BE2C (cell line): Measurements from ENCODE around the gene TSPAN18.

ENCODE experiments used
- DNase-seq: peaks from one replicate; pipeline ENCODE4 v3.0.0-alpha.2; 2020
- H3K27me3 ChIP-seq: fragments of 250-450 bp; sonication (Bioruptor Pico); 2 replicates; pipeline ENCODE4 v1.5.1; 2020; ENCODE audit warnings: mild to moderate bottlenecking
- H3K36me3 ChIP-seq: fragments of 250-450 bp; sonication (Bioruptor Pico); 2 replicates; pipeline ENCODE4 v1.5.1; 2020; ENCODE audit warnings: mild to moderate bottlenecking
- H3K4me1 ChIP-seq: fragments of 250-450 bp; sonication (Bioruptor Pico); 2 replicates; pipeline ENCODE4 v1.5.1; 2020
- H3K4me3 ChIP-seq: 2 replicates; pipeline ENCODE4 v1.5.1; 2011; ENCODE audit warnings: low read depth, low read length
- H3K9me3 ChIP-seq: fragments of 250-450 bp; sonication (Bioruptor Pico); 2 replicates; pipeline ENCODE4 v1.5.1; 2020
- TF ChIP-seq, protein P1 (sequence below): IDR thresholded peaks from 2 replicates; pipeline ENCODE4 v1.5.1; 2012; ENCODE audit warnings: mild to moderate bottlenecking, low read depth, low read length

TSPAN18 gene

GRCh38 chr11:44831605-44832394 is 105.0 kb downstream of the TSPAN18 start:
- no peak for DNase-seq
- Histone ChIP-seq H3K4me3 (no peak overlapping the region), H3K4me1 (peaks cover 4% of the 10 kb centered on the region; the same call in 1 of the 2 replicates), H3K27me3 (no peaks in the 10 kb centered on the region), H3K9me3 (no peaks in the 10 kb centered on the region), H3K36me3 (no peaks in the 10 kb centered on the region)
- TF ChIP-seq, protein P1, sequence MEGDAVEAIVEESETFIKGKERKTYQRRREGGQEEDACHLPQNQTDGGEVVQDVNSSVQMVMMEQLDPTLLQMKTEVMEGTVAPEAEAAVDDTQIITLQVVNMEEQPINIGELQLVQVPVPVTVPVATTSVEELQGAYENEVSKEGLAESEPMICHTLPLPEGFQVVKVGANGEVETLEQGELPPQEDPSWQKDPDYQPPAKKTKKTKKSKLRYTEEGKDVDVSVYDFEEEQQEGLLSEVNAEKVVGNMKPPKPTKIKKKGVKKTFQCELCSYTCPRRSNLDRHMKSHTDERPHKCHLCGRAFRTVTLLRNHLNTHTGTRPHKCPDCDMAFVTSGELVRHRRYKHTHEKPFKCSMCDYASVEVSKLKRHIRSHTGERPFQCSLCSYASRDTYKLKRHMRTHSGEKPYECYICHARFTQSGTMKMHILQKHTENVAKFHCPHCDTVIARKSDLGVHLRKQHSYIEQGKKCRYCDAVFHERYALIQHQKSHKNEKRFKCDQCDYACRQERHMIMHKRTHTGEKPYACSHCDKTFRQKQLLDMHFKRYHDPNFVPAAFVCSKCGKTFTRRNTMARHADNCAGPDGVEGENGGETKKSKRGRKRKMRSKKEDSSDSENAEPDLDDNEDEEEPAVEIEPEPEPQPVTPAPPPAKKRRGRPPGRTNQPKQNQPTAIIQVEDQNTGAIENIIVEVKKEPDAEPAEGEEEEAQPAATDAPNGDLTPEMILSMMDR: no peak

GRCh38 chr11:44832452-44832851 is 105.7 kb downstream of the TSPAN18 start:
- H3K27me3 ChIP-seq: no peaks in the 10 kb centered on the region
- peaks cover 4% of the 10 kb centered on the region; the same call in 1 of the 2 replicates for H3K4me1 ChIP-seq
- no peak overlapping the region for H3K4me3 ChIP-seq
- no peaks in the 10 kb centered on the region for H3K36me3 ChIP-seq
- TF ChIP-seq, protein P1: no peak
- H3K9me3 ChIP-seq: no peaks in the 10 kb centered on the region
- DNase-seq: no peak

DNA sequence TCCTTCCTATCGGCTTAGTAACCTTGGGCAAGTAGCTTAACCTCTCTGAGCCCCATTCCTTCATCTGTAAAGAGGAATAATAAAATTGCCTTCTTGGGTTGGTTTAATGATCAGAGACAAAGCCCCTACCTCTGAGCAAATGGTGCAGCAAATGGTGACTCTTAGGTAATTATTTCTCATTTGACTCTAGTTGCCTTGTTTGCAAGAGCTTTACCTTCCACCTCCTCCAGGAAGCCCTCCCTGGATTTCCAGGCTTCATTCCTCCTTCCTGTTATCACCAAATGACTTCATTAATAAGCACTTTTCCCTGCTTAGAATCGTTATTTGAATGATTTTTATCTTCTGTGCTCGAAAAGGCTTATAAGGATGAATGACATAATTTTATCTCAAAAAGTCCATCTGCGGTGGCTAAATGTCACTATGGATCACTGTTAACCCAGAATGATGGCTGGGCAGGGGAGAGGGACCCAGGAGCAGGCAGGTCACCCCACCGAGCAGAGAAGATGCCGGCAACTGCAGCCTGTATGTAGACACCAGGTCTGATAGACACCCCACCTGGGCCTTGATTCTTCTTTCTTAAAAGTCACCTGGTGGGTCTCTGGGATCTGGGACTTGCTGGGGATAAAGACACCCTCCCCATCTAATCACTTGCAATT is 106.6 kb downstream of the TSPAN18 start:
- peaks cover 4% of the 10 kb centered on the region; the same call in 1 of the 2 replicates for H3K4me1 ChIP-seq
- no peak for DNase-seq
- H3K4me3 ChIP-seq: no peak overlapping the region
- no peaks in the 10 kb centered on the region for H3K36me3 ChIP-seq
- TF ChIP-seq, protein P1: no peak
- H3K9me3 ChIP-seq: no peaks in the 10 kb centered on the region
- H3K27me3 ChIP-seq: no peaks in the 10 kb centered on the region

DNA sequence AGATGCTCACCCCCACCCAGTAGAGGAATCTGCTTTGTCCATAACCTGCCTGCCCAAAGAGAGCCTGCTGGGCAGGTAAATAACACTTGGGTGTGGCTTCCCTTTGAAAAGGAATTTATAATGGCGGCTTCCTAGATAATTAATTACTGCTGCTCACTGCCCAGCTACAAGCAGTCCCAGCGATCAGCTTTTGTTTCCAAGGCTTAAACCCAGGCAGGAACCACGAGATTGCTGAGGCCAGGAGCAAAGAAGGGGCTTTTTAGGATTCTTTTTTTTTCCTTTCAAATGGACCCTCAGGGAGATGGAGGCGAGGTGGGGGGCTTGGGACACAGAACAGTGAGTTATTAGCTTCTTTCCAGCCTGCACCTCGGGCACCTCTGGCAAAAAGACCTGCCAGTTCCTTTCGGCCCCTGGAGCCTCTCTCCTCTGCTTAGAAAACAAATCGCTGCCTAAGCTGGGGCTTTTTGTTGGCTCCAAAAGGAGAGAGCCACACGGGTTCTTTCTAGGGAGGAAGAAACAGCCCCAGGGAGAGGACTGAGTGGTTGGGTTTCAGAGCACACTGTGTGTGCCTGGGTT is 107.2 kb downstream of the TSPAN18 start:
- Histone ChIP-seq H3K36me3 (no peaks in the 10 kb centered on the region), H3K9me3 (no peaks in the 10 kb centered on the region), H3K4me3 (no peak overlapping the region), H3K27me3 (no peaks in the 10 kb centered on the region), H3K4me1 (peaks cover 8% of the 10 kb centered on the region)
- TF ChIP-seq, protein P1: no peak
- no peak for DNase-seq

DNA sequence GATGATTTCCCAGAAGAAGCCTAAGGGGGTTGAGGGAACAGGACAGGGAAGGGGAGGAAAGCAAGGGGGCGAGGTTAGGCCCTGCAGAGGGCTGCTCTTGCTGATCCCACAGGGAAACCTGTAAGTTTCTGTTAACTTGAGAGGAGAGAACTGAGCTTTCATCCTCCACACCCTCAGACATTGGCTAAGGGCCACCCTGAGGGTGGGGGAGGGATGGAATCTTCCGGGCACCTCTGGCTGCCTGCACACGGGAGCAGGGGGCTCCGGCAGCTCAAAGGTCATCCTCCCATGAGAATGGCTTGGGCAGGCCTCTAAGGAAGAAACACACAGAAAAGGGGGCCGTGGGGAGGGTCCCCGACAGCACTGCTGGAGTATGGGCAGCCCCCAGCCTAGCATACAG is 108.1 kb downstream of the TSPAN18 start:
- peaks cover 16% of the 10 kb centered on the region for H3K4me1 ChIP-seq
- H3K36me3 ChIP-seq: no peaks in the 10 kb centered on the region
- no peak overlapping the region for H3K4me3 ChIP-seq
- no peaks in the 10 kb centered on the region for H3K27me3 ChIP-seq
- TF ChIP-seq, protein P1: no peak
- H3K9me3 ChIP-seq: no peaks in the 10 kb centered on the region
- DNase-seq: no peak
